GM19238 (cell line): ENCODE data around the gene GPC6.
"Not testable (repeated sequence)": the region's sequence is repeated elsewhere in the genome, so short reads cannot be mapped to it uniquely, and the experiment has no call there.

Source experiments
- DNase-seq: peaks from one replicate; pipeline ENCODE4 v3.0.0; 2011; ENCODE audit warnings: low spot score; ENCODE audit not compliant: insufficient read length

Gene GPC6

DNA sequence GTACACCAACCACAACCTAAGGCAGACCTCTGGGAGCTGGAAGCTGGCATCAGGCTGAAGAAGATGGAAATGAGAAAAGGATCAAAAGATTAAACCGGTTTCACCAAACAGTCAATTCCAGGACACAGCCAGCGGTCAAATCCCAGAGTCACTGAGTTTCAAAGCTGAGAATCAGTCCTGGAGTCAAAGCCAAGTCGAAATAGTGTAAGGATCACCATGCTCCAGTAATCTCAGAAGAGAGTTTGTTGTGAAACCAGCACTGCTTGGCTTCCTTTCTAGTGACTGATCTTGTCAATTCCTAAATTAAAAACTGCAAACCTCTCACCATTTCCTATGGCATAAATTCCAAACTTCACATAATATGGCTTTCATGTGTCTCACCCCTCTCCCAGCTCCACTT is 198.8 kb downstream of the GPC6 start:
- no peak for DNase-seq

DNA sequence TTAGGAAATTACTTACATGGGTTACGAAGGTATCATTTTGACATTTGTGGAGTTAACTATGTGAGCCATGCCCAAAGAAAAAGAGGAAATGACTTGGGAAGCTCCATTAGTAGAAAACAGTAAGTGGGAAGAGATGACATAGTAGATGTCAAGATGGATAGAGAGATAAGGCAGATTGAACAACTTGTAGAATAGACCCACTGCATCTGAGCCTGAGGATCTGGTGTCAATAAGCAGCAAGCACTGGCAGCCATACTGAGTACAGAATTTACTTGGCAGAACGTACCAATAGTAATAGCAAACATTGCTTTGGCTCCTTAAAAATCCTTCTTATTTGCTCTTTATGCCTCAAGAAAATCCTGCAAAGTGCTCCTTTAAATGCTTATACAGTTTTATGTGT is 203.8 kb downstream of the GPC6 start:
- DNase-seq = no peak

DNA sequence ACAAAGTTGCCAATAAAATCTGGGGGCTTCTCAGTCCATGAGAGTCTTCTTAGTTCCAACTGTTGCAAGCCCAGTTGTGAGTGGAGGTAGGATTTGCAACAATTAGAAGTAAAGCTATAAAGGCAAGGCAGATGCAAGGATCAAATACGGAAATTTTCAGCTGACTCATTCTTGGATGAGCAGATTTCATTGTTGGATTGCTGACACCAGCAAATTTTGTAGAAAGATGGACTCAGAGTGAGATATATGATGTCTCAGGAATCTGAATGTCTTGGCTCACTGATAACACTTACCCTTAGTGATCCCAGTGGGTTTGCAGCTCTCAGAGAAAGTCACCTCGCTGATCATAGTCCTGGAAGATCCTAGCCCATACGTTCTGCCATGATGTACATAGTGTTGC is 209.0 kb downstream of the GPC6 start:
- DNase-seq = no peak

DNA sequence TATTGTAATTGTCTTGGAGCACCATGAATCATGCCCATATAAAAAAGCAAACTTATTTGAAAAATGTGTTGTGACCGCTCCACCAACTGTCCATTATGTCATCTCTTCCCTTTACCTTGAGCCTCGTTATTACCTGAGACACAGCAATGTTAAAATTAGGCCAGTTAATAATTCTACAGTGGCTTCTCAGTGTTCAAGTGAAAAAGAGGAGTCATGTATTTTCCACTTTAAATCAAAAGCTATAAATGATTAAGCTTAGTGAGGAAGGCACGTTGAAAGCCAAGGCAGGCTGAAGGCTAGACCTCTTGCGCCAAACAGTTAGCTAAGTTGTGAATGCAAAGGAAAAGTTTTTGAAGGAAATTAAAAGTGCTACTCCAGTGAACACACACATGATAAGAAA is 210.5 kb downstream of the GPC6 start:
- DNase-seq = no peak

DNA sequence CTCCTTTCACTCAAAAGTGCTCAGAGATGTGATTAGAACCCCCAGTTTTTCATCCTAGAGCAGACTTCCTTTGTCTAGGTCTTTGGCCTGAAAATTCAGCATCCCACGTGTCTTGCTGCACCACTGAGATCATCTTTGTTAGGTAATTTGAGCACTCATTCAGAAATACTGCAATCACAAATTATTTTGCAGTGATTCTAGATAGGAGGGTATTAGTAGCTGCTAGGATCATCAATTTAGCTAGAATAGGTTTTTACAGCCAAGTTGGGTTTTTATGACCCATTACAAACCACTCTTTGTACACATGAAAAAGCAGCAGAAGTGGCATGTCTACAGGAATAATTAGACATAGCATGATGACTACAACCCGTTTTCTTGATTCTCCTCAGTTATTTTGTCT is 219.6 kb downstream of the GPC6 start:
- no peak for DNase-seq

DNA sequence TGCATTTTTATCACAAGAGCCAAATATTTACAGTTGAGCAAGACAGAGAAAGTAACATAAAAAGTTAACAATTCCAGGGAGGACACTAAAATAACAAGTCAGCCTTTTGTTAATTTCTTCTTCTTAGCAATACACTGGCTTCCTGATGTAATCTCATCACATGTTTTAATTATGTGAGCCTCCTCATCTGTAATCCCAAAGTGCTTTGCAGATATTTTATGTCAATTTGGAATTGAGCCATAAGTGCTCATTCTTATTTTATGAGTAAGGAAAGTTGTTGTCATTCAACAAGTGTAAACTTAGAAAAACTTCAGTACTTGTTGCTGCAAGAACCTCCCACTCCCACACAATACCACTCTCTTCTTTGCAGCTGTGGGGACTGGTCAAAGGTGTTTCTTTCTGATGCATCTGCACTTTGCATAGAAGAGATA is 223.6 kb downstream of the GPC6 start:
- DNase-seq = no peak

DNA sequence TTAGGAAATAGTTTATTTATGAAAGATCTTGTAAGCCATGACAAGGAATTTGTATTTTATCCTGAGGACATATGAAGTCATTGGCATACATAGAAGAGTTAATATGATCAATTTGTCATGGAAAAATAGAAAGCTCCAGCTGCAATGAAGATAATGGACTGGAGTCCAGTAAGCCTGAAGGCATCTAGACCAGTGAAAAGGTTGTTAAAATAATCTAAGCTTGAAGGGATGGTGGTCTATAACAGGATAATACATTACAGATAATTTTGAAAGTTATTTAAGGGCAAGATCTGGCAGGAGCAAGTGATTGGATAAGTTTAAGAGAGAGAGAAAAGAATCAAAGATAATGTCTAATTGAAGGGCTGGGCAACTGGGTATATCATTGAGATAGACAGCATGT is 224.2 kb downstream of the GPC6 start:
- DNase-seq = no peak

DNA sequence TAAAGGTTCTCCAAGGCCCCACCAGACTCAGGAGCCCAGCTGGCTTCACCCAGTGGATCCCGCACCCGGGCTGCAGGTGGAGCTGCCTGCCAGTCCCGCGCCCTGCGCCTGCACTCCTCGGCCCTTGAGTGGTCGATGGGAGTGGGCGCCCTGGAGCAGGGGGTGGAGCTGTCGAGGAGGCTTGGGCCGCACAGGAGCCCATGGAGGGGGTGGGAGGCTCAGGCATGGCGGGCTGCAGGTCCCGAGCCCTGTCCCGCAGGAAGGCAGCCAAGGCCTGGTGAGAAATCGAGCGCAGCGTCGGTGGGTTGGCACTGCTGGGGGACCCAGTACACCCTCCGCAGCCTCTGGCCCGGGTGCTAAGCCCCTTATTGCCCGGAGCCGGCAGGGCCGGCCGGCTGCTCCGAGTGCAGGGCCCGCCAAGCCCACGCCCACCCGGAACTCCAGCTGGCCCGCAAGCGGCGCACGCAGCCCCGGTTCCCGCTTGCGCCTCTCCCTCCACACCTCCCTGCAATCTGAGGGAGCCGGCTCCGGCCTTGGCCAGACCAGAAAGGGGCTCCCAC is 228.1 kb downstream of the GPC6 start:
- not testable (repeated sequence) for DNase-seq

DNA sequence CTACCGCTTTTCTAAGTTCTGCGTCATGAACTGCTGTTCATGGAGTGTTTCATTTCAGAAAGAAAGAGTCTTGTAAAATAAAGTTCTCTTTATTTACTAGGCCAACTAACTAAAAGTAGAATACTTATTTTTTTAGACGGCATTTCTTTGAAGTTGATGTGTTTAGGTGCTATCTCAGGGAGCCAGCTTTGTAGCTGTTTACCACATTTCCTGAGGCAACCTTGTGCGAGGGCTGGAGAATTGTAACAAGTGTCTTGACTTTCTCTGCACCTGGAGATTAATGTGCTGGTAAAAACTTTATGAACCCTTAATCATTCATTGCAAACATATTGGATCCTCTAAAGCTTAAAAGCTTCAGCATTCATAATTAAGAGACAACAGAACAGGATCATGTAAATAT is 229.3 kb downstream of the GPC6 start:
- no peak for DNase-seq

DNA sequence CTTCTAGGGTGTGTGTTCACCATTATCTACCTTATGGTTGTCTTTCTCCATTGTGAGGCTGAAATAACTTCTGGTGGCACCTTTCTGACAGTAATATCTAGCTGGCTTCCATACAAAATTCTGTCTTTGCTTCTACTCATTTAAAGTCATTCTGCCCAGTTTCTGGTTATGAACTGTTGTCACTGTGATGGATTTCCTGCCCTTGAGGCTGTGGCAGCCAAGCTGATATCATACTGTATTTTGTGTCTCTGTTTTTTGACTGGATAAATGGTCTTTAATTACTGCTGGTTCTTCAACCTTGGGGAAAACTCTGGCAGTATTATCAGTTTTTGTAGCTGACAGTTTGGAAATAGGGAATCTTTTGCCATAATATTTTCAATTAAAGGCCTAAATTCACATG is 233.4 kb downstream of the GPC6 start:
- DNase-seq = no peak

DNA sequence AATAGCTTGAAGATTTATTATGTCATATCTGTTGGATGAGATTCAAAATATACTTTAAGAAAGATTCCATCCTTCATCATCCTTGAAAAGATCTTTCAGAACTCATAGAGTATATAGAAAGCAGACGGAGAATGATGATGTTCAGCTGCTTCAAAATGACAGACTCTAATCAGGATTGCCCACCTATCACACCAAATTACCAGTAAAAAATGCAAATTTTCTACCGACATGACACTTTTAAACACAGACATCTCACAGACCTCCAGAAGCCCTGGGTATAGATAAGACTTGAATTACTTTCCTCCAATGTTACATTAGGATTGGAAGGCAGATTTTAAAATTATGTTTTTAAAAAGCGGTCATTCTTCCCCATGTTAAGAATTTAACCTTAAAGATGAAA is 235.5 kb downstream of the GPC6 start:
- no peak for DNase-seq

DNA sequence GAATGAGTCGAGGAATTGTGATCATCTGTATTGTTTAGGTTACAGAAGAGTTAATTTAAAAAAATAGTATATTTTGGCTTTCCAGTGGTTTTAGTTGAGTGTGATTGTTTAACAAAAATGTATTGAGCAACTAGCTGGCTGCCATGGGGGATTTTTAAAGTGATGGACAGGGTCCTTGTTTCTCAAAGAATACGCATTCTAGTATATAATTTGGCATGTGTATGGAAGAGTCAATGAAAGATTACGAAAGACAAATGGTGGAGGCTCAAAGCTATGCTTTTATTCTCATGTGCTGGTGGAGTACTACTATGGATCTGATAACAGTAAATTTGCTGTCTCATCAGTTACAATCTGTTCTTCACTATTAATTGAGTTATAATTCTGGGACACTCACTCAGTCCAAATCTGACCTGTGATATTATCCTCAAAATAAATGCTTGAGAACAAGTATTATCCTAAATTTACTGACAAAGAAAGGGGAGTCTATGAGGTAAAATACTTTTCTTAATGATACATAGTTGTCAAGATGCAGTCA is 240.0 kb downstream of the GPC6 start:
- no peak for DNase-seq

DNA sequence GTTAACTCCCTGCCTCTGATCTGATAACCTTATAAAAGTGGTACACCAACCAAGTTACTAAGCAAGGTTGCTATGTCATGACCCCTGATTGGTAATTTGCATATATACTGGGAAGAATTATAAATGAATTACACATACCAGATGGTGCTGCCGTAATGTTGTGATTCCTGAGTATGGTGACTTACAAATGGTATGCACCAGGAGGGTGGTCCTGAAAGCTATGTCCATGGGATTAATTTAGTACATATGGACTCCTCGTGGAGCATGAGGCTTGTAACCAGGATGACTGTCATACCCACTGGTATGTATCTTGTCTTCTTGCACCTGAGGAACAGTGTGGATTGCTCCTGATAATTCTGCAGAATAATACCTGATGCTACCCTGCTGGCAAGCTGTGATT is 240.6 kb downstream of the GPC6 start:
- DNase-seq = no peak

DNA sequence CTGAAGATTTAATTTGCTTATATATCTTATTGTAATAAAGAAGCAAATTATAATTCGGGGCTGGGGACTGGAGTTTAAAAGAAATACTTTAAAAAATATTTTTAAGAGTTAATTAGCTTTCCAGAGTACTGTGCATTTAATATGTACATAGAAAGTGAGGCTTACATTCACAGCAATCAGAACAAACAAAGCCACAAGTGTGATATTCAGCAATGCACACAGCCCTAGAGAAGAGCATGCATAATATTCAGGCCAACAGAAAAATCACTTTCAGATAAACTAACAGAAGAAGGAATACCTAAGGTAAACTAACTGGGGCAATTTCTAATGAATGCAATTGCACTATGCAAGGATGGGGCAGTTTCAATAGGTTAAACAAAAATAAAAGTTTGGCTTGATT is 241.8 kb downstream of the GPC6 start:
- DNase-seq = no peak

DNA sequence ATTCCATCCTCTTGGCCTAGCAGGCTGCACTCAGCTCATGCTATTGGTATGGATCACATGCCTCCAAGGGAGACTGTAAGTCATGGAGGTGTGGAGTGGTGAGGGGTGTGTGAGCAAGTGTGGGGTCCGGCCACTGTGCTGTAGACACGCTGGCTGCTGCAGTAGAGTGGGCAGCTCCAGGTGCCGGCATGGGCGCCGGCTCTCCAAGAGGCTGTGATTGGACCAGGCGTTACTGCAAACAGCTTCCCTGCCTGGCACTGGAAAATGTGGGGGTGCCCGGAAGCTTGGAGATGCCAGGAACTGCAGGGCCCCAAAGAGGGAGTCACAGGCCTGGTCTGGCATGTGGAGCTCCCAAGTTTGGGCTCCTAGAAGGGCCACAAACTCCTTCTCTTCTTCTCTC is 245.7 kb downstream of the GPC6 start:
- DNase-seq = no peak

DNA sequence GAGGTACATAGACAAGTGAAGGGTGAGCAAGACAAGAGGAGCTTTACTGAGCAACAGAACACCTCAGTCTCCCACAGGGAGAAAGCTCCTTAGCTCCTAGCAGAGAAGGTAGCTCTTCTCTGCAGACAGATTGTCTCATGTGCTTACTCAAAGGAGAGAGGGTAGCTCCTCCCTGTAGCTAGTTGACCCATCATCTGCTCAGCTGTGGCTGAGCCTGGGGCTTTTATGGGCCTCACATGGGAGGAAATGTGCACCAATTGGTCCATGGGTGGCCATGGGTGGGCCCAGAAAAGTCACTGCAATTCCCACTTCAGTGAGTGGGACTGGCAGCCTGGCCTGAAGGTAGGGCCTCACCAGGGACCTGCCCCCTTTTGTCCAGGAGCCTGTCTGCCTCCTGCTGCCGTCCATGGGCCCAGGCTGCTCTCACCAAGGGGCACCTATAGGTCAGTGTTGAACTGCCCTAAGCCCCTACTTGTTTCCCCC is 246.2 kb downstream of the GPC6 start:
- DNase-seq = no peak

DNA sequence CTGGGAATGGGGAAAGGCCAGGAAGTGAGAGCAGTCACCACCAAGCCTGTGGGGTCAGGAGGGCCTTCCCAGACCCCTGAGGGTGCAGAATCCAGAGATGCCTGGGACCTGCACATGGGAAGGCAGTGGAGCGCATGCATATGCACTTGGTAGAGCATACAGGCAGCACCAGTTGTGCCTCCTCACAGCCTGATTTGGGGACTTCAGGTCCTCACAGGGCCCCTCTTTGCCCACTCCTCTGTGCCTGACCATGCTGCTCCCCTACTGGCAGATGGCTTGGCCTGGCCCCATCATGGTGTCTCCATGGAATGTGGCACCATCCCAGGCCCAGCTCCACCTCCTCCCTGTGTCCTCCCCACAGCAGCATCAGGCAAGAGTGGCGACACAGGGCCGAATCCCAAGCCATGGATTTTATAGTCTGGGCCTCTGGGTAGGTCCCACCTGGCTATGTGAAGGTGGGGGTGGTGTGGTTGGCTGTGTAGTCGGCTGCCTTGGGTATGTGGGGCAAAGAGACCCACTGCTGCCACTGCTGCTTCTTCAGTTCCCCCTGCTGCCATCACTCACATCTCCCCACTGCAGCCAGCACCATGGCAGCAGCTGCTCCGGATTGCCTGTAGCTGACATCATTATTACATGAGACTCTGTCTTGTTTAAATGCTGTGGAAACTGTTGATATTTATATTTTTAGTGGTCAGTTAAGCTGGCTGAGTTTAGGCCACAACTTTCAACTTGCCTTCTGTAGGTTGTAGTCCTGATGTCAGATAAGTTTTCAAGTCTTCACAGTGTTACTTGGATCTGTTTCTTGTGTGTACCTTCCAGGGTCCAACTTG is 247.0 kb downstream of the GPC6 start:
- no peak for DNase-seq

DNA sequence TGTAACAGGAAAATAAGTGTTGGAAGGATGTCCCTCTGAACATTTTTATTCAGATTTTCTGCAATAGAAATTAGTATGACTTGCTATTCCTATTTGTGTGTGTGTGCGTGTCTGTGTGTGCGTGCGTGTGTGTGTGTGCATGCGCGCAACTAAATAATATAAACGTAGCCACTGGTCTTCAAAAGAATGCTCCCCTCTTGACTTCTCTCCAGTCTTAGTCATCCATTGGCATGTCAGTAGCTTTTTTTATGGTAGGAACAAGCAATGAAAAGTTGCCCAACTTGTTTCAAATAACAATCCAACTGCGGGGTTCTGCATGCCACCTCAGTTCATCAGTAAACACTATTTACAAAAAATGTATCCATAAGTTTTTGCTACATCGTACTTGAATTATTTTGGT is 249.6 kb downstream of the GPC6 start:
- DNase-seq = no peak

DNA sequence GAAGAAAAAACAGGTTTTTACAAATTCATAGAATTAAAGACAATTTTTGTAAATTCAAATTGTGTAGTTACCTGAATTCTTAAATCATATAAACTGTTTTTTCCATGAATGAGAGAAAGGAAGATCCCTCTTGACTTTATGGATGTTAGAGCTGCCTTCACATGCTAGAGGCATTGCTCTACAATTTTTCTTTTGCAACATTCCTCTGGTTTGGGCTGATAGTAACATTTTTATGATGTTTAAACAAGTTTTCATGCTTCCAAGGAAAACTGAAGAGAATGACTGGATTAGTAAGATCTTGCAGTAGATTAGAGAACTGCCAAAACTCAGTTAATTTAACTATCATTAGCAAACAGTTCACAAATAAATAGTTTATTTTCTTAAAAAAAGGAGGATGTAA is 250.6 kb downstream of the GPC6 start:
- DNase-seq = no peak

DNA sequence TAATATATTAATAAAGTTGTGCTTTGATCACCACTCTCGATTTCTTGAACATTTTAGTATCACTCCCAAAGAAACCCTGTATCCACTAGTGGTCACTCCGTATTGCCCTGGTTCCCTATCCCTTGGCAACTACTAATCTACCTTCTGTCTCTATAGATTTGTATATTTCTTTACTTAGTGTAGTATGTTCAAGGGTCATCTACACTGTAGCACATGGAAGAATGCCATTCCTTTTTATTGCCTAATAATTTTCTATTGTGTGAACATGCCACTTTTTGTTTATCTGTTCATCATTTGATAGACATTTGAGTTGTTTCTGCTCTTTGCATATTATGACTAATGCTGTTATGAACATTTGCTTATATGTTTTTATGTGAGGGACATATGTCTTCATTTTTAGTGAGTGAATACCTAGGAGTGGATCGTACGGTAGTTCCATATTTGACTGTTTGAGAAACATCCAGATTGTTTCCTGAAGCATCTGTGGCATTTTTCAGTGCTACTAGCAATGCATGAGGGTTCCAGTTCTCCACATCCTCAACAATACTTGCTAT is 254.0 kb downstream of the GPC6 start:
- DNase-seq = no peak

DNA sequence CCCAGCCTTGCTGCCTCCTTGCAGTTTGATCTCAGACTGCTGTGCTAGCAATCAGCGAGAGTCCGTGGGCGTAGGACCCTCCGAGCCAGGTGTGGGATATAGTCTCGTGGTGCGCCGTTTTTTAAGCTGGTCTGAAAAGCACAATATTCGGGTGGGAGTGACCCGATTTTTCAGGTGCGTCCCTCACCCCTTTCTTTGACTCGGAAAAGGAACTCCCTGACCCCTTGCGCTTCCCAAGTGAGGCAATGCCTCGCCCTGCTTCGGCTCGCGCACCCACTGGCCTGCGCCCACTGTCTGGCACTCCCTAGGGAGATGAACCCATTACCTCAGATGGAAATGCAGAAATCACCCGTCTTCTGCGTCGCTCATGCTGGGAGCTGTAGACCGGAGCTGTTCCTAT is 269.5 kb downstream of the GPC6 start:
- not testable (repeated sequence) for DNase-seq

DNA sequence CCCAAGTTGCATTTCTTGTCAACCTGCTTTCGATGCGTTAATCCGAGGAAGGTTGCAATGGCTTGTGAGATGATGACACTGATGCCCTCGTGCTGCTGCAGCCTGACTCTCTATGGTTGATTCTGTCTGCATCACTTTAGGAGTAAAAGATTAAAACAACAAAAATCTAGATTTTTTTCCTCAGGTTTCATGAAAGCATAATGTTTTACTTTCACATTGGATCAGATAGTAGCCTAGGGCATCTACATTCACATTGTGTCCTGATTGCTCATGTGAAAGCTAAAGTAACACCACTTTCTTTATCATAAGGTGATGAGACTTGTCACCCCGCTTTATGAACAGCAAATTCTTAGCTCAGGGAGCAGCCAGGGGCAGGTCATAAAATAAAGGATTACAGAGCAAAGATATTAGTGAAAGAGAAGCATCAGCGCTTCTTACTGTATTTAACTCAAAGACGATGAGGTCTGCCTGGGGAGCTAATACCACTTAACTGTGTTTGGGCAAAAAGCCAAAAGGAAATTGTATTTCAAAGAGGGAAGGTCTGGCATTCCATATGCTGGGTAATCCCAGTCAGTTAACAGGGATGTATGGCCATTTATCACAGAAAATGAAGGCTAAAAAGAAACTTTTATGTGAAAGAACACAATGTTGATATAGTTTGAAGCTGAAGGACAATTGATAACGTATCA is 270.5 kb downstream of the GPC6 start:
- no peak for DNase-seq
